HUES6 (cell line): Measurements from ENCODE around the gene C1GALT1.

Source experiments
- H3K27ac ChIP-seq: 2 replicates; pipeline ENCODE4 v1.7.0; 2013; ENCODE audit warnings: low read depth, mild to moderate bottlenecking, low read length, inconsistent platforms
- H3K27me3 ChIP-seq: 2 replicates; pipeline ENCODE4 v1.6.1; 2013; ENCODE audit warnings: low read length; ENCODE audit not compliant: control insufficient read depth, insufficient read depth
- H3K36me3 ChIP-seq: 2 replicates; pipeline ENCODE4 v1.6.1; 2013; ENCODE audit warnings: low read length; ENCODE audit not compliant: control insufficient read depth, insufficient read depth
- H3K4me1 ChIP-seq: 2 replicates; pipeline ENCODE4 v1.6.1; 2013; ENCODE audit warnings: low read length; ENCODE audit not compliant: control insufficient read depth, insufficient read depth
- H3K4me3 ChIP-seq: 2 replicates; pipeline ENCODE4 v1.5.1; 2013; ENCODE audit warnings: low read depth, low read length
- H3K9ac ChIP-seq: one replicate; pipeline ENCODE4 v1.6.1; 2013; ENCODE audit warnings: mild to moderate bottlenecking, low read length
- H3K9me3 ChIP-seq: 2 replicates; pipeline ENCODE4 v1.6.1; 2013; ENCODE audit warnings: low read depth, low read length; ENCODE audit not compliant: control insufficient read depth, insufficient read depth

C1GALT1 gene

DNA sequence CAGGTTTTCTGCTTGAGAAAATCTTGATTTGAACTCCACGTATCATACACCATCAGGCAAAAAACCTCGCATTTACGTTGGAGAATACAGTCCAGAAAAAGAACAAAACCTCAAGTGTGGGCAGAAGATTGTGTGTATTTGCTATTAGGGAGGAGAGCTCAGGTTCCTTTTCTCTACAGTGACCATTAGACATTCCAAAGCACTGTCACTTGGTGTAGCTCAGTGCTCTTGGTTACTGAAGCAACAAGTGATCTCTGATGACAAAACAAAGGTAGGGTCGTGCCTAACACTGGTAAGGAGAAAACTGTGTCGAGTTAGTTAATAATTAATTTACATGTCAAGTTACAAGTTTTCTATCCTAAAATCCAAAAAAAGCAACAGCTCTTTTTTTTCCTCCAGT is 72.6 kb downstream of the C1GALT1 start:
- no peaks in the 10 kb centered on the region for H3K27me3 ChIP-seq
- no peak overlapping the region for H3K27ac ChIP-seq
- peaks cover 21% of the 10 kb centered on the region for H3K36me3 ChIP-seq
- H3K4me1 ChIP-seq = peaks cover 20% of the 10 kb centered on the region
- H3K9ac ChIP-seq = no peak overlapping the region
- H3K9me3 ChIP-seq = no peaks in the 10 kb centered on the region
- no peak overlapping the region for H3K4me3 ChIP-seq

DNA sequence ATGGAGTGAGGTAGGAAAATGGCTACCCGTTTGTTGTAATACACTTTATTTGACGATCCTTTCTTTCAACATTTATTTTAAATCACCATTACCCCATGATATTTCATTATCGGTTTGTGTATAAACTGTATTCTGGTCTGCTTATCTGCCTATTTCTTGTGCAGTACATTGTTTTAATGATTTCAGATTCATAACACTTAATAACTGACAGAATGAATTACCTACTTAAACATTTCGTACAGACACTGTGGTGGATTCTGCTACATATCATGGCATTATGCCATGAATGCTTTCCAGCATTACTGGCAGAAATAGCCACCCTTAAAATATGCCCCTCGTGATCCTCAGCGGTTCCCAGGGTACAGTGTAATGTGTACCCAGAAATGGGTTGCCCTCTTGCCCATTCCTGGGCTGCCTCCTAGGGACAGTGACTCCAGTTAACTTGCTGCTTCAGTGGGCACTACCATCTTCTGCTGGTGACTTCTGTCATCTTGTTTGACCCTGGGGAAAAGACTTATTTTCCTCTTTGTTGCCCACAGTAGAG is 74.5 kb downstream of the C1GALT1 start:
- peaks cover 18% of the 10 kb centered on the region for H3K36me3 ChIP-seq
- H3K9ac ChIP-seq = no peak overlapping the region
- no peak overlapping the region for H3K4me3 ChIP-seq
- no peaks in the 10 kb centered on the region for H3K9me3 ChIP-seq
- H3K27me3 ChIP-seq = no peaks in the 10 kb centered on the region
- no peak overlapping the region for H3K27ac ChIP-seq
- peaks cover 13% of the 10 kb centered on the region for H3K4me1 ChIP-seq

GRCh38 chr7:7257899-7258692 is 75.8 kb downstream of the C1GALT1 start:
- H3K36me3 ChIP-seq = peaks cover 18% of the 10 kb centered on the region
- no peaks in the 10 kb centered on the region for H3K9me3 ChIP-seq
- no peak overlapping the region for H3K9ac ChIP-seq
- no peaks in the 10 kb centered on the region for H3K27me3 ChIP-seq
- H3K27ac ChIP-seq = no peak overlapping the region
- H3K4me3 ChIP-seq = no peak overlapping the region
- peaks cover 10% of the 10 kb centered on the region; the same call in 1 of the 2 replicates for H3K4me1 ChIP-seq

DNA sequence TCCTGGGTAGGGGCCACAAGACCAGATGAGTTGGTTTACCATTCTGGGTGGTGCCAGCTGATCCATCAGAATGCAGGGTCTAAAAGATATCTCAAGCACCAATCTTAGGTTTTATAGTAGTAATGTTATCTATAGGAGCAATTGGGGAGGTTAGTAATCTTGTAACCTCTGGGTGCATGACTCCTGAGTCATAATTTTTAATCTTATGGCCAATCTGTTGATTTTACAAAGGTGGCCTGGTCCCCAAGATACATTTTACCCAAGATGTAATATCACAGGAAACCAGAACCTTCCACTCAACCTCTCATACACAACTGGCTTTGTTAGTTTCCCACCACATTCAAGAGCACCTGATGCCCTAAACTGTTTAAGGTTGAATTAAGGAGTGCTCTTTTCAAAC is 79.5 kb downstream of the C1GALT1 start:
- H3K9me3 ChIP-seq = no peaks in the 10 kb centered on the region
- no peaks in the 10 kb centered on the region for H3K27me3 ChIP-seq
- no peak overlapping the region for H3K4me3 ChIP-seq
- H3K27ac ChIP-seq = no peak overlapping the region
- peaks cover 10% of the 10 kb centered on the region; the same call in 1 of the 2 replicates for H3K4me1 ChIP-seq
- peaks cover 3% of the 10 kb centered on the region for H3K36me3 ChIP-seq
- no peak overlapping the region for H3K9ac ChIP-seq

- Histone ChIP-seq H3K4me3 (no peak overlapping the region), H3K4me1 (peaks cover 4% of the 10 kb centered on the region; the same call in 1 of the 2 replicates), H3K9ac (no peak overlapping the region), H3K9me3 (no peaks in the 10 kb centered on the region), H3K36me3 (no peaks in the 10 kb centered on the region), H3K27ac (no peak overlapping the region), H3K27me3 (no peaks in the 10 kb centered on the region)
Measured at GRCh38 chr7:7263297-7264230, 81.2 kb downstream of the C1GALT1 start.

GRCh38 chr7:7264306-7265040 is 82.1 kb downstream of the C1GALT1 start:
- H3K9ac ChIP-seq = no peak overlapping the region
- H3K27me3 ChIP-seq = no peaks in the 10 kb centered on the region
- no peak overlapping the region for H3K27ac ChIP-seq
- no peaks in the 10 kb centered on the region for H3K36me3 ChIP-seq
- no peaks in the 10 kb centered on the region for H3K9me3 ChIP-seq
- no peaks in the 10 kb centered on the region for H3K4me1 ChIP-seq
- no peak overlapping the region for H3K4me3 ChIP-seq

GRCh38 chr7:7265081-7266075 is 83.0 kb downstream of the C1GALT1 start:
- Histone ChIP-seq H3K27ac (no peak overlapping the region), H3K27me3 (no peaks in the 10 kb centered on the region), H3K4me3 (no peak overlapping the region), H3K4me1 (no peaks in the 10 kb centered on the region), H3K9me3 (no peaks in the 10 kb centered on the region), H3K36me3 (no peaks in the 10 kb centered on the region), H3K9ac (no peak overlapping the region)

DNA sequence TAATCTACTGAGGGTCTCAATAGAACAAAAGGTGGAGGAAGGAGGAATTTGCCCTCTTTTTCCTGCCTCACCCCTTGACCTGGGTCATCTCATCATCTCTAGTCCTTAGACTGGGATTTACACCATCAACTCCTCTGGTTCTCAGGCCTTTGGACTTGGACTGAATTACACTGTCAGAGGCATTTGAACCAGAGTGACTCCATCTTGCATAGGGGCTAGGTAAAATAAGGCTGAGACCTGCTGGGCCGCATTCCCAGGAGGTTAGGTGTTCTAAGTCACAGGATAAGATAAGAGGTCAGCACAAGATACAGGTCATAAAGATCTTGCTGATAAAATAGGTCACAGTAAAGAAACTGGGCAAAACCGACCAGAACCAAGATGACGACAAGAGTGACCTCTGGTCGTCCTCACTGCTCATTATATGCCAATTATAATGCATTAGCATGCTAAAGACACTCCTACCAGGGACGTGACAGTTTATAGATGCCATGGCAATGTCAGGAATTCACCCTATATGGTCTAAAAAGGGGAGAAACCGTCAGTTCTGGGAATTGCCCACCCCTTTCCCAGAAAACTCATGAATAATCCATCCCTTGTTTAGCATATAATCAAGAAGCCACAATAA is 84.0 kb downstream of the C1GALT1 start:
- no peak overlapping the region for H3K4me3 ChIP-seq
- H3K9ac ChIP-seq = no peak overlapping the region
- H3K9me3 ChIP-seq = no peaks in the 10 kb centered on the region
- no peaks in the 10 kb centered on the region for H3K36me3 ChIP-seq
- H3K27ac ChIP-seq = no peak overlapping the region
- no peaks in the 10 kb centered on the region for H3K27me3 ChIP-seq
- H3K4me1 ChIP-seq = no peaks in the 10 kb centered on the region

DNA sequence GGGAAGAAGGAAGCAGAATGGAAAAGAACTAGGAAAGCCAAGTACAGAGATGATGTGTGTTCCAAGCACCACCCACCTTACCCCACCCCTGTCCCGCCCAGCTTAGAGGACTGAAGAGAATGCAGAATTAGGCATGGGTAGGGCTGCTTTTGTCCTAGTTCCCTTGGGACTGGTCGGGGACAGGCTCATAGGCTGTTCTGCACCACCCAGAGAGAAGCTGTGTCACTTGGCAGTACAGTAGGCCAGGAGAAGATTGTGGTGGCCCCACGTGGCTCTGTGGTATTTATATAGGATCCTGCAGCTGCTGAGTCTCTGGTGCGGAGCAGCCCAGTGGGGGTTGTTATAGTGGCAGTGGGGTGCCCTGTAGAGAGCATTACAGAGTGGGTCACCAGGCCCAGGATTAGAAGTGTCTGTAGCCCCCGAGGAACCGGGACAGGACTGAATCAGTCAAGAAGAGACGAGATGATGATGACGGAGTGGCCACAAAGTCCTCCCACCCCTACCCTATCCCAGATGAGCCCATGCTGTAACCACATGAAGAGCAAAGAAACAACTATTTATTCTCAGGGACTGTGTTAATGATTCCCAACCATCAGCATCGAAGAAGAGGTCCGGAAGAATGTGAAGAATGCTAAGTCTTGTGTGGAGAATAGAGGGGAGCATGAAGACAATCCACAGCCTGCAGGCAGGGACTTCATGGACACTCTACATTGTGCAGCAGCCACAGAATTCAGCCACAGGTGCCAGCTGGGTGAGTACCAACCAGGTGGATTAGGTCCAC is 88.9 kb downstream of the C1GALT1 start:
- Histone ChIP-seq H3K27me3 (no peaks in the 10 kb centered on the region), H3K27ac (no peak overlapping the region), H3K9me3 (no peaks in the 10 kb centered on the region), H3K4me3 (no peak overlapping the region), H3K9ac (no peak overlapping the region), H3K4me1 (no peaks in the 10 kb centered on the region), H3K36me3 (no peaks in the 10 kb centered on the region)
